Activated CD8-positive, alpha-beta memory T cell treated with anti-CD3 and anti-CD28 coated beads for 4 hours (primary cell): ENCODE measurements around the gene CPXM2.
"Not testable (repeated sequence)": the region's sequence is repeated elsewhere in the genome, so short reads cannot be mapped to it uniquely, and the experiment has no call there.

Experiments
- DNase-seq, 2 donors: peaks; one replicate each; pipeline ENCODE4 v3.0.0-alpha.2; 2020; ENCODE audit warnings: low read depth in 2 of 2

The CPXM2 gene

DNA sequence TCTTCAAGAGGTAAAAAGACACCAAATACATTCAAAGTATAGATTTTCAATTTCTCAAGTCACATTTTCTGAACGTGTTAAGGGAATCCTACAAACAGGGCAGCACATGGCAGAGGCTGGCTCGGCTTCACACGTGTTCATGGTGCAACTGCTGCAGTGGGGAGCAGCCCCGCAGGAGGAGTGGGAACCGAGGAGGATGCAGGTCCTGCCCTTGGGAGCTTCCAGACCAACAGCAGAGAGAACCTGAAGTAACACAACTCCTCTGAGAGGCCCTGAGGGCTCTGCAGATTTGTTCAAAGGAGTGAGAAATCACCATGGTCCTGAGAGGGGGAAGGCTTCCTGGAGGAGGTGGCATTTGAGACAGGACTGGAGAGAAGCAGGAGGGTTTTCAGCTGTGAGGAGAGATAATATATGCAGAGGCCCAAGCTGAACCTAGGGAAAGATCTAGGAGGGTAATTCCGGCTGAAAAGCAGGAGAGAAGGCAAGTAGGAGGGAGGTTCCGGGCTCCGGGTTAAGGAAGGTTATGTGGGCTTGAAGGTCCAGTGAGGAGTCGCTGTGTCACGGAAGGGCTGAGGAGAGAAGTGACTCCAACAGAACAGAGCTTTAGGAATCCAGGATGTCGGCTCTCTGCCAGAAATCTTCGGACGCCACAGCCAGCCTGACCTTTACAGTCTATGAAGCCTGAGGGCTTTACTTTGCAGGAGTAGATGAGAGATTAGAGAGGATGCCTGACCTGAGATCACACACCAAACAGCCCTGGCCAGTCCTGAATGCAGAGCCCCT lies 148.0 kb downstream of the CPXM2 start:
- DNase-seq: no peak

DNA sequence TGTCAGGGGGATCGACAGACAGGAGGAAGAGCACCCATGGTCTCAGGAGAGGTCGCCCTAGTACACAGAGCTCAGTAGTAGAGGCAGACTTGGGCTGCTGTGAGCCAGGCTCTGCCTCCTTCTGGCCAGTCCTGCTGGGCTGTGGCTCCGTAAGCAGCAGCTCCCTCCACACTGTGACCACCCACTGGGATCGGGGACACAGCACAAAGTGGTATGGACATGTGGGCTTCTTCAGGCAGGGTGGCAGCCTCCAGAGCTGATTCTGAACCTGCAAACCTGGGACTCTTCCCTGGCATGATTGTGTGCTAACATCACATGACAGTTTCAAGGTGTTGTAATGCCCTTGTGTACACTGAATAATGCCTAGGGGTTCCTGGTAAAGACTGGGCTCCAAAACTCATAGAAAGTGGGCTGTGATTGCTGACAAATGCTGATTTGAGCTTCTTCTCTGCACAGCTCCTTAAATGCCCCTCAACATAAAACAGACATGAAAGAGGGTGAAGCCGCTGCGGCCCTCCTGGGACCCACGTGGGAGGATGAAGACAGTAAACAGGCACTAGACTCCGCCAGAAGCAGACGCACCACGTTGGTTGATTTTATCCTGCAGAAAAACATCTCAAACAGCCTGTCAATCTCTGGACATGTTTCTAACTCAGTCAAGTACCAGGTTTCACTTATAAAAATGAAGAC lies 148.7 kb downstream of the CPXM2 start:
- DNase-seq: no peak

DNA sequence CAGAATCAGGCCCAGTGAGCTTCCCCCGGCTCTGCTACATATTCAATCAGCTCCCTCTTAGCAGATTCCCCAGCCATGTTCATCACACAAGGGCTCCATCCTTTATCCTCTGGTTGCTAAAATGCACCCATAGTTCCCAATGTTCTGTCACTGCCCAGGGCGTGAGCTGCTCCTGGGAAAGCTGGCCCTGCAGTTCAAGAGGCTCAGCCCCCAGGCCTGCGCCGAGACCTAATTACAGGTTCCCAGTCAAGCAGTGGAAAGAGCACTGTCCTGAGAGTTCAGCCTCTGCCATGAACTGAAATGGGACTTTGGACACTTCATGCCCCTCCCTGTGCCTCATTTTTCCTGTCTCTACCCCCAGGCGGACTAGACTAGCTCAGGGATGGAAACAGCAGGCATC lies 149.9 kb downstream of the CPXM2 start:
- DNase-seq: no peak

DNA sequence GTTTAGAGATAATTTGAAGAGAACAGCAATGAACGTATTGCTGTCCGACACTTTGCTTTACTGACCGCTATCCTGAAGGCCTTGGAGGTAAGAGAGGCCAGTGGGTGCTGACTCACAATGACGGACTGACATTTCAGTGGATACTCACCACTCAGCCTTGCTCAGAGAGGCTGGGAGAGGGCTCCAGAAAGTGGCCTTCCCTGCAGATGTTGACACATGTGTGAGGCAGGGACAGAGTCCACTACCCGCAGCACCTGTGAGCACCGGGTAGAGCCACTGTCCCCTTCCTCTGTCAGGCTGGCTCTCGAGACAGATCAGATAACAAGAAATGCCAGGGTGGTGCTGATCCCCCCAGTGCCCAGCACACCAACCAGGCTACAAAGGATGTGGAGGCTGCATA lies 150.5 kb downstream of the CPXM2 start:
- no peak for DNase-seq

DNA sequence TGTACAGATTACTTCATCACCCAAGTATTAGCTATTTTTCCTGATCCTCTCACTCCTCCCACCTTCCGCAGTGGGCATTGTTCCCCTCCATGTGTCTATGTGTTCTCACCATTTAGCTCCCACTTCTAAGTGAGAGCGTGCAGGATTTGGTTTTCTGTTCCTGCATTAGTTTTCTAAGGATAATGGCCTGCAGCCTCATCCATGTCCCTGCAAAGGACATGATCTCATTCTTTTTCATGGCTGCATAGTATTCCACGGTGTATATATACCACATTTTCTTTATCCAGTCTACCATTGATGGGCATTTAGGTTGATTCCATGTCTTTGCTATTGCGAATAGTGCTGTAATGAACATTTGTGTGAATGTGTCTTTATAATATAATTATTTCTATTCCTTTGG lies 154.7 kb downstream of the CPXM2 start:
- not testable (repeated sequence) for DNase-seq

DNA sequence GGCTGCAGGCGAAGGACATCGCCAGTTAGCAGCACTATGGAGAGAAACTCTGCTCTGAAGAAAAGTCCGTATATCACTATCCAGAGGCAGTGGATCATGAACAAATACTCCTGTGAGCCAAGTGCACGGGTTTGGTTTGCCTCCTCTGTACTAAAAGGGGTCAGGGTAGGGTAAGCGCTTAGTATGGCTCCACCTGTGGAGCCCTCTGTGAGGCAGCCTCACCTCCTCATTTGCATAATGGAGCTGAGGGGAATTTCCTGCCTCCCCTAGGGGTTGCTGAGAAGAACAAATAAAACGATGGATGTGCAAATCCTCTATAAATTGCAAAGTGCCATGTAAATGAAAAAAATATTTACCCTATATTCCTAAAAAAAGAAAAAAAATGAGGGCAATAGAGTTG lies 162.1 kb downstream of the CPXM2 start:
- no peak for DNase-seq

DNA sequence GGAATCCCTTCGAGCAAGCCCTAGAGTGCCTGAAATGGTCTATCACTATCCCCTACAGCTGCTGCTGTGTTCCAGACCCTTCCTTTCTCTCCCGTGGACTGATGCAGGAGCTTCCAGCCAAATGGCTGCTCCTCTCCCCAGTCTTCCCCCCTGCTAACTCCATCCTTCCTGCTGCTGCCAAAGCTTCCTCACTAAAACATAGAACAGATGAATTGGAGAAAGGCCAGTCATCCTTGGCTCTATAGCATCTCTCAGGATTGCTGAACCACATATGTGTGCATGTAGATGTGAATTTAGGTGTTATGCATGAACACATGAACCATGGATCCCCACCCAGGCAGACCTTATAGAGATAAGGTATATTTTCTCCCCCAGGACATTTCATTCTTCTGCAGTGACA lies 164.8 kb downstream of the CPXM2 start:
- no peak for DNase-seq

DNA sequence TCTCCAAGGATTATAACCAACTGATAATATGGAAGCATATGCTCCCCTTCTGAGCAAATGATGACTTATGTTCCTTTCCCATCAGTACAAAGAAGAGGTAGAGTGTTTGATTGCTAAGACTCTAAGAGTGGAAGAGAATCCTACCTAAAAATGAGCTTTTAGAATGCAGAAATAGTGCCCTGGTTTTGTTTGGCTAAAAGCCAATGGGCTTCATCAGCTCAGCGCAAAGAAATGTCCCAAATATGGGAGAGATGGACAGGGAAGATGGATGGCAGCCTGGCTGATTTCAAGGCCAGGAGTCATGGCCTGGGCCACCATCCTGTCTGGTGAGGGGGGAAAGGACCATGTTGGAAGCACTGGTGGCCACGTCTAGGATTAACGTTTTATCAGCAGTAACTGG lies 165.2 kb downstream of the CPXM2 start:
- DNase-seq: no peak

DNA sequence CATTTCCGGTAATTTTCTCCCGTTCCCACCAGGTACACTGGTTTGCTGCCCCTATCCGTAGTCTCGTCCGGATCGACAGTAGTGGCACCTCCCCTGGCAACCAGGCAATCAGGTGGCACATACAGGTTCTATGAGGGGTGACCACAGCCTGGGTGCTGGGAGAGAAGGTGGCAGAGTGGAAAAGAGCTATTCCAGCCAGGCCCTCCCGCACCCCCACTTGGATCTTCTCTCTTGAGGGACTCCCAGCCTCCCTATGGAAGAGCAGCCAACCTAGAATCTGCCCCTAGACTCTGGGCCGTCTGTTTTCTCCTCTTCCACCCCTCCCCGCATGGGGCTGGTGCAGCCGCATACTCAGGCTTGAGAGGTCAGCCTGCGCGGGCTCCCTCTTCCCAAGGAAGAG lies 166.9 kb downstream of the CPXM2 start:
- DNase-seq: no peak

DNA sequence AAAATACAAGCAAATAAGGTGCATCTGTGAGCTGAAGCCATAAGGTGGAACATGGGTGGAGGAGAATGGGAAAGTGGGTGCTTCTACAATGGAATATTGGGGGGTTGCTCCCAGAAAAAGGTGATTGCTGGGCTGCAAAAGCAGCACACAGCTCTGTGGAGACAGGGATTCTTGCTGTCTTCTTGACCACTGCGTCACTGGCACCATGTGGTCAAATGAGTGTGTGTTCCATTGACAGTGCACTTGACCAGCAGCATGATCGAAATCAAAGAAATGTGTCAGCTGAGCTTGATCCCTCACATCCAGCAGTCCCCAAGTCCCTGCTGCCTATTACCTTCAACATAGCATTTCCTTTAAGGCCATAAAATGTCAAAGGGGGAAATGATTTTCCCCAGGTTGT lies 169.3 kb downstream of the CPXM2 start:
- no peak for DNase-seq

DNA sequence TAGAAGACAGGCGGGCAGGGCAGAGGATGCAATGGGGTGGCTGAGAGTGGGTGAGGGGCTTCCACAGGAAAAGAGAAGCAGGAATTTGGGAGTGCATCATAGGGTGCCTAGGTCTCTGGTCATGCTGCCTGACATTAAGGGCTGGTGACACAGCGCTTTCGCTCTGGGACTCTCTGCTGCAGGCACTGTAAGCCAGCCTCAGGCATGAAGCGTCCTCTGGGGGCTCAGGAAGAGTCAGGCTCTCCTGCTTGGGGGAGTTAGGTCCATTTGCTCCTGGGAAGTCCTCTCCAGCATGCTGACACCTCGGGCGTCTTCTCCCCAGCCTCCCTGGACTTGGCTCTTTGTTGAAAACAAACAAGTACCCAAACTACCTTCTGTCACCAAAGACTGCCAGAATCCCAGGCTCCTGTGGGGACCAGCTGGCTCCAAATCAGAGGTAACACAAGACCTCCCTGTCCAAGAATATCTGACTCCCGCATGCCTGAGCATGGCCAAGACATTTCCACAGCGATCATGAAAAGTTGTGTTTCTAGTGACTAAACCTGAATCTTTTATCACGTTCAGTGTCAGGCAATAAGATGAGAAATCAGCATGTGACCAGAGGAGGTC lies 170.1 kb downstream of the CPXM2 start:
- no peak for DNase-seq

DNA sequence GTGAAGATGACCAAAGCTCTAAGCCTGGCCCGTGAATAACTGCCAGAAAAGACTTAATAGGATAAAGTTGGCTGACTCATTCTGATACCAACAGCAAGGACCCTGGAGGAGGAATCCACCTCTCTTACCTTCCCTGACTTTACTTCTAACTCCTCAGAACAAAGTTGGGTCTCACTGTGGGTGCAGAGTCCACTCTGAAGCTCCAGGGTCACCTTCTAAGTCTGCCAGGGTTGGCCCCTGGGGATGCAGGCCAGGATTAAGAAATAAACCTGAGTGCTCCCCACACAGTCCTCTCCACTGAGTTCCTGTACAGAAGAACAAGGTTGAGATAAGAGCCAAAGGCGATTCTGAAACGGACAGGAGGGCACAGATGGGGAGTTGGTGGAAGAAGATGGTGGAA lies 171.1 kb downstream of the CPXM2 start:
- DNase-seq: no peak

DNA sequence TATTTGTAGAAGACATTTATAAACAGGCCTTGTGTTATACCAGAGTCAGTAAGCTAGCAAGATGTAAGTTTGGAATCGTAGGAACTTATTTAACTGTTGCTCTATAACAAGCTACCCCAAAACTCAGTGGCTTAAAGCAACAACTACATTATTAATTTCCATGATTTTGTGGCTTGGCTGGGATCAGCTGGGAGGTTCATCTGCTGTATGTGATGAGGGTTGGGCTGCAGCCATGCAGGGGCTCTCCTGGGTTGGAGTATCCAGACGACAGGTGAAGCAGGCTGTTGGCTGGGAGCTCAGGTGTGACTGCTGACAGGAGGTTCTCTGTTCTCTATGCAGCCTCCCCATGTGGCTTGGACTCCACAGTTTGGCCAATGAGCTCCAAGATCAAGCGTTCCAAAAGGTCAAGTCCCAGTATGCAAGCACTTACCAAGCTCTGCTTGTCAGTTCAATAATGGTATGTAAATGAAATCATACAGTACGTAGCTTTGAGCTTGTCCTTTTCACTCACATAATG lies 173.0 kb downstream of the CPXM2 start:
- DNase-seq: no peak

DNA sequence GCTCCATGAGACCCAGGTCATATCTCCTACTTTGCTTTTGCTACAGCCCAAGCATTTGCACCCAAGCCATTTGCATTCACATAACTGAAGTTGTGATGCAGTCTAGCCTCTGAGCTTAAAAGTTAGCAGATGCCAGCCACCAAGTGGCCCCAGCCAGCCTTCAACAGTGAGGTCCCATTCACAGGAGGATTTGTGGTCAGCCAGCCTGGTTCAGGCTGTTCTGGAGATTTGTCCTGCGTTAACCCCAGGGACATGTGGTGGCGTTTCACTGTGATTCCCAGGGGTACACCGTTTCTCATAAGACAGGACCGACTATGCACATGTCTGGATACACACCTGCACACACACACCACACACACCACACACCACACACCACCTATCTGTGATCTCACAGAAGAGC lies 174.3 kb downstream of the CPXM2 start:
- DNase-seq: no peak

DNA sequence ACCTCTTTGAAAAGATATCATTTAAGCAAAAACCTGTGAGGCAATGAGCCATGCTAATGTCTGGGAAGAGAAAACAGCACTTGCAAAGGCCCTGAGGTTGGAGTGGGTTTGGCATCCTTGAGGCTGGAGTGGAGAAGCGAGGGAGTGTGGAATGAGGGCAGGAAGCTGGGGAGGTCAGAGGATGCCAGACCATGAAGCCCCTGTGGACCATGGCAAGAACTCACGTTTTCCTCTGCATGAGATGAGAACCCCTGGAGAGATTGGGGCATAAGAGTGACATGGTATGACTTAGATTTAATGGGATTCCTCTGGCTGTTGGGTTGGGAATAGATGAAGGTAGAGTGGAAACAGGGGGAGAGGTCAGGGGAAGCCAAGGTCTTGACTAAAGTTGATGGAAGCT lies 176.1 kb downstream of the CPXM2 start:
- no peak for DNase-seq

DNA sequence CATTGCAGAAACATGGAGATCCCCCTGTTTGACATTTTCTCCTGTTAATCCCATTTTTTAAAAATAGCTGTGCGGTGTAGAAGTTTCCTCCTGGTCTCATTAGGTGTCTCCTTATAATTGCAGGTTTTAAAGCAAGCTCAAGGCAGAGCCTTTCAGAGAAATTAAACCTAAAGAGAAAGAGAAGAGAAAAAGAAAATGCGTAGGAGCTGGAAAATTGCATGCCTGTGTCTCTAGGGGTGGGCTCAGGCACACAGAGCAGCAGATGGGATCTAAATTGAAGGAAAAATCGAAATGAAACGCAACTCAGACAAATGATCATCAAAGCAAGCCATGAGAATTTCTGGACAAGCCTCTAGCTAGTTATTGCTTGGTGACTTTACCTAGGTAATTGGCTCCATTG lies 185.4 kb downstream of the CPXM2 start:
- DNase-seq: no peak

DNA sequence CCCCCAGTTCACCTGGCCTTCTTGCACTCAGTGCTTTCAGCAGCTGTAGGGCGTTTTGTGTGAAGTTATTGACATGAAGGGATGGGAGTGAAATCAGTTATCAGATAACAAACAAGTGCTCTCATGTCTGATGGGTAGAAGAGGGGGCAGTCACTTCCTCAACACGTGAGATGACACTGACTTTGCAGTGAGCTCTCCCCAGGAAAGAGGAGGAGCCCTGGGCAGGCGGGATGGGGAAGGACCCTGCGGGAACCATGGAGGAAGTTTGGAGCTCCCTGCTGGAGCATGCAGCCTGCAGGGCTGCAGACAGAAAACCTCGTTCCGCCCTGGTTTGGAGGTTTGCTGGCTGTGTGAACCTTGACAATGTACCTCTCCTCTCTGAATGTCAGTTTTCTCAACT lies 186.8 kb downstream of the CPXM2 start:
- DNase-seq: no peak

DNA sequence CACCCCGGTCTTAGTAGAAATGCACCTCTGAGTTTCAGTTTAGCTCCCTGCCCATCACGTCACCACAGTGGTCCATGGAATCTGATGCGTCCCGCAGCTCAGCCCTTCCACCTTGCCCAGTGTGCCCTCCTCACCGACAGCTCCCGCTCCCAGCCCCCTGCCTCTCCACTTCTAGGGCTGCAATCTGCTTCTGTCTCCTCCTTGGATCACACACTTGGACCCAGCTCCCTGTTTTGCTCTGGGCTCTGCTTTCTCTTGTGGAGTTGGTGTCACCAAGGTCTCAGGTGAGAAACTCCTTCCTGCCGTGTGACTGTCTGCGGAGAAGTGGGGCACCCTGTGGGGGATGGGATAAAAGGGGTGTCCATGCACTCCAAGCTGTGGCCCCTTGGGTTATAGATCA lies 187.5 kb downstream of the CPXM2 start:
- DNase-seq: no peak

DNA sequence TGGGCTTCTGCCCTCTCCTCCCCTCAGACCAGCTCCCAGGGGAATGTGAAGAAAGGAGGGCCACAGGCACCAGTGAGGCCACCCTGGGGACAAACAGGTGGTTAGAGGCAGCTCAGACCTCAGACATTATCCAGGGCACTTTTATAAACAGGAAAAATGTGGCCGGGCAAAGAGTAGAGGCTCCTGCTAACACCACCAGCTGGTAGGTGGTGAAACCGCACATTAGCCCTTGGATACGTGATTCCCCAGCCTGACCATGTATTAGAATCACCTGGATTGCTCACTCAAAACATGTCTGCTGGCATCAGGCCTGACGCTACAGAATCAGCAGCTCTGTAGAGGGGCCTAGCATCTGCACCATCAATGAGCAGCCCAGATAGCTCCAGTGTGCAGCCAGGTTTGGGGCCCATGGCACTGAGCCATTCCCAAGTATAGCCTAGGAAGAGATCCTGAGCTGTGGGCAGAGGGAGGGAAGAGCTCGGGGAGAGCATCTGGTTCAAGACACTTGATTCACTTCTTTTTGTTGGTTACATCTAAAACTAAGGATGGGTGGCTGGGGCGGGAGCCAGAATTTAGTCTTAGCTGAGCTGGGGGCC lies 188.3 kb downstream of the CPXM2 start:
- DNase-seq: no peak
